Measurements from ENCODE around the gene MKI67. TPM values are rescaled to one million over a fixed set of nuclear protein-coding genes. Genes with fewer than 3 reads are reported as not detected.

Gene MKI67
- total and polyA plus RNA-seq, 2 of the 13 experiments (the other 11 are each of a cell fraction or from before 2014, with no cell fraction given): 6.7 to 22.9 TPM

DNA sequence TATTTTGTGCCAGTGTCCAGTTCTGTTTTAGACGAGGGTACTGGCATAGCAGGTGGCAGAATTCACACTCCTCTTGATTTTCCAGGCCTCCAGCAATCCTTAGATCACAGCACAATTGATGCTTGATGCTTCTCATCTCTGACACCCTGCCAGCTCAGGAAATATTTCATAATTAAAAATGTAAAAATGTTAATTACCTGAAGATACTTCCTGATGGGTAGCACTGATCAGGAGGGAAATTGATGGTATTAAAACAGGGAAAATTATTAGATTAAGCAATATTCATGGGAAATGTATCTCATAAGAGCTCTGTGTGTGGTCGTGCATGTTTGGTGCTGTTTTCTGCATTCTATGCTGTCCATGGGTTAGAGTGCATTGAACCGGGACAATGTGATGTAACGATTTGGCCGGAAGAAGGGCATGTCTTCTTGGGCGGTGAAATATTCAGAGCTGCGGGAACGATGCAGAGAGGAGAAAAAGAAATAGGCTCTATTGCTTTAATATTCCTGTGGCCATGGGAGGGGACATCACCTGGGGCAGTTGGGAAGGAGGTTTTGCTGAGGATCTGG is 43.7 kb upstream of the MKI67 start:
- H3K36me3 ChIP-seq (replicated peaks in 1 of 2; ENCODE audit: control insufficient read depth in 1 of 2, insufficient read depth in 2 of 2, low read length in 2 of 2): no peaks in the 10 kb centered on the region
- intact Hi-C loops (cut with micrococcal nuclease; ENCODE audit: unreplicated experiment) (no loop called here), in situ Hi-C loops (cut with HindIII; ENCODE audit: extremely low pct_ligation_motif_present, low pct_unique_long_range_greater_than_20kb) (no loop called here)
- ChIA-PET CTCF (ENCODE audit: low intra/inter-chr PET ratio, low total read pairs) (no interaction called here), POLR2A (no interaction called here)
- no peaks in the 10 kb centered on the region for H4K20me1 ChIP-seq (ENCODE audit: insufficient read depth, low read length)
- no peaks in the 10 kb centered on the region for H3K9me3 ChIP-seq (ENCODE audit: low read length)
- 0 out of 5 replicates have a peak, but pooled peaks cover 0 to 6% of the 10 kb centered on the region in 2 experiments for H3K27me3 ChIP-seq (ENCODE audit: control insufficient read depth in 1 of 2, insufficient read depth in 2 of 2, low read length in 2 of 2)
- DNase-seq (ENCODE audit: low spot score) (no peak), ATAC-seq (no peak), FAIRE-seq (no peak)
- H3K4me1 ChIP-seq (ENCODE audit: insufficient read depth, low read length): peaks cover 22% of the 10 kb centered on the region
- no peaks in the 10 kb centered on the region for H3K79me2 ChIP-seq (ENCODE audit: insufficient read depth, low read length)
- no peak overlapping the region for H3K9ac ChIP-seq (ENCODE audit: insufficient read depth, low read depth, low read length)
- H3K4me2 ChIP-seq (ENCODE audit: low read depth, low read length): no peak overlapping the region
- H2AFZ ChIP-seq (ENCODE audit: low read length): no peak overlapping the region
- no peak overlapping the region for H3K27ac ChIP-seq (ENCODE audit: extremely low read length, insufficient read depth, low read length)
- TF ChIP-seq MEIS2 (CRISPR knock-in tag; IDR thresholded peaks at IDR 0.05) (no peak), NFIC (IDR thresholded peaks at IDR 0.05; ENCODE audit: low read length) (no peak), MYNN (CRISPR knock-in tag; IDR thresholded peaks at IDR 0.05; ENCODE audit: low read depth) (no peak), SNAPC2 (CRISPR knock-in tag; IDR thresholded peaks at IDR 0.05) (no peak), ZFP37 (CRISPR knock-in tag; IDR thresholded peaks at IDR 0.05; ENCODE audit: borderline replicate concordance) (no peak)
- TF ChIP-seq, protein P1, sequence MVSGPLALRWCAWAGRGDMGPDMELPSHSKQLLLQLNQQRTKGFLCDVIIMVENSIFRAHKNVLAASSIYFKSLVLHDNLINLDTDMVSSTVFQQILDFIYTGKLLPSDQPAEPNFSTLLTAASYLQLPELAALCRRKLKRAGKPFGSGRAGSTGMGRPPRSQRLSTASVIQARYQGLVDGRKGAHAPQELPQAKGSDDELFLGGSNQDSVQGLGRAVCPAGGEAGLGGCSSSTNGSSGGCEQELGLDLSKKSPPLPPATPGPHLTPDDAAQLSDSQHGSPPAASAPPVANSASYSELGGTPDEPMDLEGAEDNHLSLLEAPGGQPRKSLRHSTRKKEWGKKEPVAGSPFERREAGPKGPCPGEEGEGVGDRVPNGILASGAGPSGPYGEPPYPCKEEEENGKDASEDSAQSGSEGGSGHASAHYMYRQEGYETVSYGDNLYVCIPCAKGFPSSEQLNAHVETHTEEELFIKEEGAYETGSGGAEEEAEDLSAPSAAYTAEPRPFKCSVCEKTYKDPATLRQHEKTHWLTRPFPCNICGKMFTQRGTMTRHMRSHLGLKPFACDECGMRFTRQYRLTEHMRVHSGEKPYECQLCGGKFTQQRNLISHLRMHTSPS (CRISPR knock-in tag; IDR thresholded peaks at IDR 0.05; ENCODE audit: low read depth): no peak
- TF ChIP-seq, protein P2, sequence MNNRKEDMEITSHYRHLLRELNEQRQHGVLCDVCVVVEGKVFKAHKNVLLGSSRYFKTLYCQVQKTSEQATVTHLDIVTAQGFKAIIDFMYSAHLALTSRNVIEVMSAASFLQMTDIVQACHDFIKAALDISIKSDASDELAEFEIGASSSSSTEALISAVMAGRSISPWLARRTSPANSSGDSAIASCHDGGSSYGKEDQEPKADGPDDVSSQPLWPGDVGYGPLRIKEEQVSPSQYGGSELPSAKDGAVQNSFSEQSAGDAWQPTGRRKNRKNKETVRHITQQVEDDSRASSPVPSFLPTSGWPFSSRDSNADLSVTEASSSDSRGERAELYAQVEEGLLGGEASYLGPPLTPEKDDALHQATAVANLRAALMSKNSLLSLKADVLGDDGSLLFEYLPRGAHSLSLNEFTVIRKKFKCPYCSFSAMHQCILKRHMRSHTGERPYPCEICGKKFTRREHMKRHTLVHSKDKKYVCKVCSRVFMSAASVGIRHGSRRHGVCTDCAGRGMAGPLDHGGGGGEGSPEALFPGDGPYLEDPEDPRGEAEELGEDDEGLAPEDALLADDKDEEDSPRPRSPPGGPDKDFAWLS (CRISPR knock-in tag; IDR thresholded peaks at IDR 0.05; ENCODE audit: borderline replicate concordance): no peak
- TF ChIP-seq, protein P3, sequence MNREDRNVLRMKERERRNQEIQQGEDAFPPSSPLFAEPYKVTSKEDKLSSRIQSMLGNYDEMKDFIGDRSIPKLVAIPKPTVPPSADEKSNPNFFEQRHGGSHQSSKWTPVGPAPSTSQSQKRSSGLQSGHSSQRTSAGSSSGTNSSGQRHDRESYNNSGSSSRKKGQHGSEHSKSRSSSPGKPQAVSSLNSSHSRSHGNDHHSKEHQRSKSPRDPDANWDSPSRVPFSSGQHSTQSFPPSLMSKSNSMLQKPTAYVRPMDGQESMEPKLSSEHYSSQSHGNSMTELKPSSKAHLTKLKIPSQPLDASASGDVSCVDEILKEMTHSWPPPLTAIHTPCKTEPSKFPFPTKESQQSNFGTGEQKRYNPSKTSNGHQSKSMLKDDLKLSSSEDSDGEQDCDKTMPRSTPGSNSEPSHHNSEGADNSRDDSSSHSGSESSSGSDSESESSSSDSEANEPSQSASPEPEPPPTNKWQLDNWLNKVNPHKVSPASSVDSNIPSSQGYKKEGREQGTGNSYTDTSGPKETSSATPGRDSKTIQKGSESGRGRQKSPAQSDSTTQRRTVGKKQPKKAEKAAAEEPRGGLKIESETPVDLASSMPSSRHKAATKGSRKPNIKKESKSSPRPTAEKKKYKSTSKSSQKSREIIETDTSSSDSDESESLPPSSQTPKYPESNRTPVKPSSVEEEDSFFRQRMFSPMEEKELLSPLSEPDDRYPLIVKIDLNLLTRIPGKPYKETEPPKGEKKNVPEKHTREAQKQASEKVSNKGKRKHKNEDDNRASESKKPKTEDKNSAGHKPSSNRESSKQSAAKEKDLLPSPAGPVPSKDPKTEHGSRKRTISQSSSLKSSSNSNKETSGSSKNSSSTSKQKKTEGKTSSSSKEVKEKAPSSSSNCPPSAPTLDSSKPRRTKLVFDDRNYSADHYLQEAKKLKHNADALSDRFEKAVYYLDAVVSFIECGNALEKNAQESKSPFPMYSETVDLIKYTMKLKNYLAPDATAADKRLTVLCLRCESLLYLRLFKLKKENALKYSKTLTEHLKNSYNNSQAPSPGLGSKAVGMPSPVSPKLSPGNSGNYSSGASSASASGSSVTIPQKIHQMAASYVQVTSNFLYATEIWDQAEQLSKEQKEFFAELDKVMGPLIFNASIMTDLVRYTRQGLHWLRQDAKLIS (CRISPR knock-in tag; IDR thresholded peaks at IDR 0.05): no peak
- TF ChIP-seq, protein P4, sequence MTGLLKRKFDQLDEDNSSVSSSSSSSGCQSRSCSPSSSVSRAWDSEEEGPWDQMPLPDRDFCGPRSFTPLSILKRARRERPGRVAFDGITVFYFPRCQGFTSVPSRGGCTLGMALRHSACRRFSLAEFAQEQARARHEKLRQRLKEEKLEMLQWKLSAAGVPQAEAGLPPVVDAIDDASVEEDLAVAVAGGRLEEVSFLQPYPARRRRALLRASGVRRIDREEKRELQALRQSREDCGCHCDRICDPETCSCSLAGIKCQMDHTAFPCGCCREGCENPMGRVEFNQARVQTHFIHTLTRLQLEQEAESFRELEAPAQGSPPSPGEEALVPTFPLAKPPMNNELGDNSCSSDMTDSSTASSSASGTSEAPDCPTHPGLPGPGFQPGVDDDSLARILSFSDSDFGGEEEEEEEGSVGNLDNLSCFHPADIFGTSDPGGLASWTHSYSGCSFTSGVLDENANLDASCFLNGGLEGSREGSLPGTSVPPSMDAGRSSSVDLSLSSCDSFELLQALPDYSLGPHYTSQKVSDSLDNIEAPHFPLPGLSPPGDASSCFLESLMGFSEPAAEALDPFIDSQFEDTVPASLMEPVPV (CRISPR knock-in tag; IDR thresholded peaks at IDR 0.05): no peak
- BruUV-seq (replicated peaks): no TSS peak
- WGBS (ENCODE audit: low lambda C conversion rate): 28% methylated on average over 8 of the region's 8 CpGs
- no peak overlapping the region for H3K4me3 ChIP-seq (replicated peaks in 1 of 3; ENCODE audit: insufficient read depth in 1 of 3, low read depth in 2 of 3, low read length in 3 of 3)
